ENCODE measurements around the gene AZGP1. TPM values are rescaled to one million over a fixed set of nuclear protein-coding genes. Genes with fewer than 3 reads are reported as not detected.
"Not testable (repeated sequence)": the region's sequence is repeated elsewhere in the genome, so short reads cannot be mapped to it uniquely, and the experiment has no call there.

The AZGP1 gene
- polyA plus RNA-seq, 1 donor (not counting 4 experiments of a cell fraction or from before 2014, with no cell fraction given): 1.3 TPM

DNA sequence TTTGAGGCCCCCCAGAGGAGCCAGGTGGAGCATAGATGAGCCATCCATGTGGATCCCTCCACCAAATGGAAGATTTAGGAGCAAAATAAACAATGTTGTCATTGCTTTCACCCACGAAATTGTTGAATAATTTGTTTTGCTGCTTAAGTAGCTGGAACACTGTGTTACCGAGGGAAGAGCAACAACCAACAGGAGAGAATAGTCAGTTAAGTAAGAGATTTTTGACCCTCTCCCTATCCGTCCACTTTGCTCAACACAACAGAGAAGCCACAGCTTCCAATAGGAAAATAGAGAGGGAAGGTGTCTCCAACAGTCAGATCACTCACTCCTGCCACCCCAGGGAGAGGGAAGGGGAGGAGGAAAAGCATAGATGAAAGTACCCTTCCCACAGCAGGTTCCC lies 35.7 kb upstream of the AZGP1 start:
- dilution Hi-C loops (cut with MboI; ENCODE audit: extremely low pct_ligation_motif_present, low sequenced_read_pairs): no loop called here
- TF ChIP-seq, protein P1, sequence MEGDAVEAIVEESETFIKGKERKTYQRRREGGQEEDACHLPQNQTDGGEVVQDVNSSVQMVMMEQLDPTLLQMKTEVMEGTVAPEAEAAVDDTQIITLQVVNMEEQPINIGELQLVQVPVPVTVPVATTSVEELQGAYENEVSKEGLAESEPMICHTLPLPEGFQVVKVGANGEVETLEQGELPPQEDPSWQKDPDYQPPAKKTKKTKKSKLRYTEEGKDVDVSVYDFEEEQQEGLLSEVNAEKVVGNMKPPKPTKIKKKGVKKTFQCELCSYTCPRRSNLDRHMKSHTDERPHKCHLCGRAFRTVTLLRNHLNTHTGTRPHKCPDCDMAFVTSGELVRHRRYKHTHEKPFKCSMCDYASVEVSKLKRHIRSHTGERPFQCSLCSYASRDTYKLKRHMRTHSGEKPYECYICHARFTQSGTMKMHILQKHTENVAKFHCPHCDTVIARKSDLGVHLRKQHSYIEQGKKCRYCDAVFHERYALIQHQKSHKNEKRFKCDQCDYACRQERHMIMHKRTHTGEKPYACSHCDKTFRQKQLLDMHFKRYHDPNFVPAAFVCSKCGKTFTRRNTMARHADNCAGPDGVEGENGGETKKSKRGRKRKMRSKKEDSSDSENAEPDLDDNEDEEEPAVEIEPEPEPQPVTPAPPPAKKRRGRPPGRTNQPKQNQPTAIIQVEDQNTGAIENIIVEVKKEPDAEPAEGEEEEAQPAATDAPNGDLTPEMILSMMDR (optimal IDR thresholded peaks at IDR 0.05 in 1 of 3, IDR thresholded peaks at IDR 0.05 in 1 of 3, conservative IDR thresholded peaks at IDR 0.05 in 1 of 3; ENCODE audit: extremely low read depth in 1 of 3, insufficient read depth in 2 of 3, low read length in 3 of 3): no peak
- TF ChIP-seq EZH2 (IDR thresholded peaks at IDR 0.05; ENCODE audit: low read length): no peak
- Histone ChIP-seq H3K9me3 (ENCODE audit: control insufficient read depth, low read depth, low read length) (no peaks in the 10 kb centered on the region), H3K36me3 (ENCODE audit: control insufficient read depth in 2 of 2, extremely low read depth in 1 of 2, insufficient read depth in 2 of 2, low read length in 2 of 2) (no peaks in the 10 kb centered on the region), H3K9me1 (ENCODE audit: control insufficient read depth, extremely low read depth, insufficient read depth, low read length) (no peaks in the 10 kb centered on the region), H2AFZ (ENCODE audit: control insufficient read depth, low read length) (no peak overlapping the region), H3K4me1 (ENCODE audit: control insufficient read depth, extremely low read depth, insufficient read depth, low read length) (peaks cover 19% of the 10 kb centered on the region), H4K20me1 (ENCODE audit: control insufficient read depth, extremely low read depth, insufficient read depth, low read length) (no peaks in the 10 kb centered on the region), H3K27me3 (ENCODE audit: control insufficient read depth, extremely low read depth, insufficient read depth, low read length) (no peaks in the 10 kb centered on the region), H3K79me2 (ENCODE audit: control insufficient read depth, insufficient read depth, low read length) (peaks cover 11% of the 10 kb centered on the region), H3K4me3 (ENCODE audit: control insufficient read depth in 2 of 3, extremely low read depth in 1 of 3, insufficient read depth in 2 of 3, low read depth in 1 of 3, low read length in 3 of 3) (no peak overlapping the region), H3K27ac (ENCODE audit: control insufficient read depth, insufficient read depth, low read length) (no peak overlapping the region), H3K4me2 (ENCODE audit: control insufficient read depth, extremely low read depth, insufficient read depth, low read depth, low read length) (no peak overlapping the region), H3K9ac (ENCODE audit: control insufficient read depth, extremely low read depth, insufficient read depth, low read length) (no peak overlapping the region)
- no peak for DNase-seq (ENCODE audit: low read depth, low spot score)
- FAIRE-seq: no peak

DNA sequence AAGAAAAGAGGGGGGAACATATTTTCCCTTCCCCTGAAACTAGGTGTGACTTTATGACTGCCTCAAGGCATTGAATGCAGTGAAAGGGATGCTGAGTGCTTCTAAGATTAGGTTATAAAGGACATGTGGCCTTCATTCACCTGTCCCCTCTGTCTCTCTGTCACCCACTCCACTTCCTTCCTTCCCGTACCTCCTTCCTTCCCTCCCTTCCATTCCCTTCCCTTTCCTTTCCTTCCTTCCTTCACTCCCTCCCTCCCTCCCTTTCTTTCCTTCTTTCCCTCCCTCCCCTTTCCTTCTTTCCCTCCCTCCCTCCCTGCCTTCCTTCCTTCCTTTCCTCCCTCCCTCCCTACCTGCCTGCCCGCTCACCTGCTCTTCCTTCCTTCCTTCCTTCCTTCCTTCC lies 35.1 kb upstream of the AZGP1 start:
- no peak overlapping the region for H2AFZ ChIP-seq (ENCODE audit: control insufficient read depth, low read length)
- H3K27me3 ChIP-seq (ENCODE audit: control insufficient read depth, extremely low read depth, insufficient read depth, low read length): no peaks in the 10 kb centered on the region
- H3K36me3 ChIP-seq (ENCODE audit: control insufficient read depth in 2 of 2, extremely low read depth in 1 of 2, insufficient read depth in 2 of 2, low read length in 2 of 2): no peaks in the 10 kb centered on the region
- no peaks in the 10 kb centered on the region for H3K9me3 ChIP-seq (ENCODE audit: control insufficient read depth, low read depth, low read length)
- dilution Hi-C loops (cut with MboI; ENCODE audit: extremely low pct_ligation_motif_present, low sequenced_read_pairs): no loop called here
- FAIRE-seq (no peak), DNase-seq (ENCODE audit: low read depth, low spot score) (no peak)
- no peak overlapping the region for H3K27ac ChIP-seq (ENCODE audit: control insufficient read depth, insufficient read depth, low read length)
- peaks cover 18% of the 10 kb centered on the region for H3K4me1 ChIP-seq (ENCODE audit: control insufficient read depth, extremely low read depth, insufficient read depth, low read length)
- peaks cover 5% of the 10 kb centered on the region for H3K79me2 ChIP-seq (ENCODE audit: control insufficient read depth, insufficient read depth, low read length)
- H3K4me3 ChIP-seq (ENCODE audit: control insufficient read depth in 2 of 3, extremely low read depth in 1 of 3, insufficient read depth in 2 of 3, low read depth in 1 of 3, low read length in 3 of 3): no peak overlapping the region
- H4K20me1 ChIP-seq (ENCODE audit: control insufficient read depth, extremely low read depth, insufficient read depth, low read length): no peaks in the 10 kb centered on the region
- no peak for TF ChIP-seq EZH2 (IDR thresholded peaks at IDR 0.05; ENCODE audit: low read length)
- TF ChIP-seq, protein P1 (optimal IDR thresholded peaks at IDR 0.05 in 1 of 3, IDR thresholded peaks at IDR 0.05 in 1 of 3, conservative IDR thresholded peaks at IDR 0.05 in 1 of 3; ENCODE audit: extremely low read depth in 1 of 3, insufficient read depth in 2 of 3, low read length in 3 of 3): no peak
- no peaks in the 10 kb centered on the region for H3K9me1 ChIP-seq (ENCODE audit: control insufficient read depth, extremely low read depth, insufficient read depth, low read length)
- H3K4me2 ChIP-seq (ENCODE audit: control insufficient read depth, extremely low read depth, insufficient read depth, low read depth, low read length): no peak overlapping the region
- H3K9ac ChIP-seq (ENCODE audit: control insufficient read depth, extremely low read depth, insufficient read depth, low read length): no peak overlapping the region

DNA sequence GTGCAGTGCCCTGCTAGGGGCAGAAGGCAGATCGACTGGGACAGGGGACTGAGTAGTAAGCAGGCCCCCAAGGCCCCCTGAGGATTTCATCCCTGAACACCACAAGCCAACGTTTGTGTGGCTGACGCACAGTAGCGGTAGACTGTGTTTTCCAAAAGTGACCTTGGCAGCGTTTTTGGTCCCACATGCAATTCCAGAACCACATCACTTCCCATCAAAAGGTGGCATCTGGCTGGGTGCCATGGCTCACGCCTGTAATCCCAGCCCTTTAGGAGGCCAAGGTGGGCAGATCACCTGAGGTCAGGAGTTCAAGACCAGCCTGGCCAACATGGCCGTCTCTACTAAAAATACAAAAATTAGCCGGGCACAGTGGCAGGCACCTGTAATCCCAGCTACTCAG lies 34.1 kb upstream of the AZGP1 start:
- H3K27ac ChIP-seq (ENCODE audit: control insufficient read depth, insufficient read depth, low read length); dilution Hi-C loops (cut with MboI; ENCODE audit: extremely low pct_ligation_motif_present, low sequenced_read_pairs); H3K9me3 ChIP-seq (ENCODE audit: control insufficient read depth, low read depth, low read length); H2AFZ ChIP-seq (ENCODE audit: control insufficient read depth, low read length); FAIRE-seq; H3K27me3 ChIP-seq (ENCODE audit: control insufficient read depth, extremely low read depth, insufficient read depth, low read length); H3K4me3 ChIP-seq (ENCODE audit: control insufficient read depth in 2 of 3, extremely low read depth in 1 of 3, insufficient read depth in 2 of 3, low read depth in 1 of 3, low read length in 3 of 3); H3K9ac ChIP-seq (ENCODE audit: control insufficient read depth, extremely low read depth, insufficient read depth, low read length); H3K36me3 ChIP-seq (ENCODE audit: control insufficient read depth in 2 of 2, extremely low read depth in 1 of 2, insufficient read depth in 2 of 2, low read length in 2 of 2); H3K9me1 ChIP-seq (ENCODE audit: control insufficient read depth, extremely low read depth, insufficient read depth, low read length); H3K79me2 ChIP-seq (ENCODE audit: control insufficient read depth, insufficient read depth, low read length); H3K4me2 ChIP-seq (ENCODE audit: control insufficient read depth, extremely low read depth, insufficient read depth, low read depth, low read length); DNase-seq (ENCODE audit: low read depth, low spot score); H4K20me1 ChIP-seq (ENCODE audit: control insufficient read depth, extremely low read depth, insufficient read depth, low read length): not testable (repeated sequence)
- H3K4me1 ChIP-seq (ENCODE audit: control insufficient read depth, extremely low read depth, insufficient read depth, low read length): peaks cover 14% of the 10 kb centered on the region
